ENCODE measurements around the gene DNPEP.
A peak's percentile ranks its signal among the peaks of the same experiment; 100 is the strongest.

Gene DNPEP

GRCh38 chr2:219404954-219405353 lies 17.2 kb upstream of the DNPEP start:
- H3K4me3 ChIP-seq (ENCODE audit: low read depth, low read length), result no peak overlapping the region
- no peak for DNase-seq (ENCODE audit: low read depth)
- TF ChIP-seq POLR2A (IDR thresholded peaks at IDR 0.05; ENCODE audit: extremely low read depth, insufficient read length) (no peak), MAX (IDR thresholded peaks at IDR 0.05; ENCODE audit: low read depth, low read length) (no peak), MYC (IDR thresholded peaks at IDR 0.05; ENCODE audit: low read depth, low read length) (no peak), CTCF (IDR thresholded peaks at IDR 0.05; ENCODE audit: low read depth, low read length) (no peak)

GRCh38 chr2:219404291-219404910 lies 16.7 kb upstream of the DNPEP start:
- no peak overlapping the region for H3K4me3 ChIP-seq (ENCODE audit: low read depth, low read length)
- no peak for DNase-seq (ENCODE audit: low read depth)
- no peak for TF ChIP-seq MAX (IDR thresholded peaks at IDR 0.05; ENCODE audit: low read depth, low read length)
- no peak for TF ChIP-seq MYC (IDR thresholded peaks at IDR 0.05; ENCODE audit: low read depth, low read length)
- no peak for TF ChIP-seq CTCF (IDR thresholded peaks at IDR 0.05; ENCODE audit: low read depth, low read length)
- TF ChIP-seq POLR2A (IDR thresholded peaks at IDR 0.05; ENCODE audit: extremely low read depth, insufficient read length), result no peak

- no peak overlapping the region for H3K4me3 ChIP-seq (ENCODE audit: low read depth, low read length)
- no peak for DNase-seq (ENCODE audit: low read depth)
- no peak for TF ChIP-seq POLR2A (IDR thresholded peaks at IDR 0.05; ENCODE audit: extremely low read depth, insufficient read length)
- TF ChIP-seq CTCF (IDR thresholded peaks at IDR 0.05; ENCODE audit: low read depth, low read length), result no peak
- TF ChIP-seq MAX (IDR thresholded peaks at IDR 0.05; ENCODE audit: low read depth, low read length), result no peak
- no peak for TF ChIP-seq MYC (IDR thresholded peaks at IDR 0.05; ENCODE audit: low read depth, low read length)
Measured at GRCh38 chr2:219403861-219404260, 16.1 kb upstream of the DNPEP start.

GRCh38 chr2:219402665-219403515 lies 15.2 kb upstream of the DNPEP start:
- peak; percentile 86 for DNase-seq (ENCODE audit: low read depth)
- TF ChIP-seq CTCF (IDR thresholded peaks at IDR 0.05; ENCODE audit: low read depth, low read length), result peak; percentile 98
- TF ChIP-seq POLR2A (IDR thresholded peaks at IDR 0.05; ENCODE audit: extremely low read depth, insufficient read length), result no peak
- no peak overlapping the region for H3K4me3 ChIP-seq (ENCODE audit: low read depth, low read length)

- H3K4me3 ChIP-seq (ENCODE audit: low read depth, low read length), result no peak overlapping the region
- no peak for DNase-seq (ENCODE audit: low read depth)
- TF ChIP-seq MAX (IDR thresholded peaks at IDR 0.05; ENCODE audit: low read depth, low read length) (no peak), CTCF (IDR thresholded peaks at IDR 0.05; ENCODE audit: low read depth, low read length) (no peak), POLR2A (IDR thresholded peaks at IDR 0.05; ENCODE audit: extremely low read depth, insufficient read length) (no peak), MYC (IDR thresholded peaks at IDR 0.05; ENCODE audit: low read depth, low read length) (no peak)
Measured at GRCh38 chr2:219401606-219402005, 13.9 kb upstream of the DNPEP start.
